Hematopoietic multipotent progenitor cell treated with erythropoietin and hydrocortisone succinate and interleukin-3 and kit ligand, for 8 days (in vitro differentiated cells): ENCODE data around the gene SSTR5.

Experiments used
- DNase-seq: peaks from one replicate; pipeline ENCODE4 v3.0.0-alpha.2; 2015

SSTR5 gene

GRCh38 chr16:1093284-1094123 is 21.0 kb downstream of the SSTR5 start:
- DNase-seq, result peak; percentile 2

DNA sequence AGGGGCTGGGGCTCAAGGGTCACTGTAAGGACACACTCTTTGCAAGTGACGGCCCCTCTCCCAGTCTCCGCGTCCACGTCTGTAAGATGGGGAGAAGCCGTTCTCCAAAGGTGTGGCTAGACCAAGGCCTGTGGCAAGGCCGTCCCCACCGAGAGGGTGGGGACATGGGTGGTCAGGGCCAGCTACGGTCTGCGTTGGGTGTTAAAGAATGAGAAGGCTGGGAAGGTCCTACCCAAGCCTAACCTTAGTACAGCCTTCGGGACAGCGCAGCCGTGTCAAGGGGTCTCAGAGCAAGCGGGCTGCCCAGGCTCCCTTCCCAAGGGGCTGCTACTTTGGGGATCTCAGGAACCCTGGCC is 21.6 kb downstream of the SSTR5 start:
- DNase-seq, result no peak

- no peak for DNase-seq
Observed at GRCh38 chr16:1094601-1095449, 22.3 kb downstream of the SSTR5 start.

- no peak for DNase-seq
Observed at GRCh38 chr16:1095450-1096168, 23.1 kb downstream of the SSTR5 start.

GRCh38 chr16:1096169-1097082 is 23.9 kb downstream of the SSTR5 start, which contains the start of gene C1QTNF8:
Gene C1QTNF8, minus strand, starts transcription at chr16:1096244. Its CDS starts 1,322 bp downstream, at chr16:1094922.
- DNase-seq, result no peak

GRCh38 chr16:1097156-1097555 is 24.6 kb downstream of the SSTR5 start:
- DNase-seq, result no peak

DNA sequence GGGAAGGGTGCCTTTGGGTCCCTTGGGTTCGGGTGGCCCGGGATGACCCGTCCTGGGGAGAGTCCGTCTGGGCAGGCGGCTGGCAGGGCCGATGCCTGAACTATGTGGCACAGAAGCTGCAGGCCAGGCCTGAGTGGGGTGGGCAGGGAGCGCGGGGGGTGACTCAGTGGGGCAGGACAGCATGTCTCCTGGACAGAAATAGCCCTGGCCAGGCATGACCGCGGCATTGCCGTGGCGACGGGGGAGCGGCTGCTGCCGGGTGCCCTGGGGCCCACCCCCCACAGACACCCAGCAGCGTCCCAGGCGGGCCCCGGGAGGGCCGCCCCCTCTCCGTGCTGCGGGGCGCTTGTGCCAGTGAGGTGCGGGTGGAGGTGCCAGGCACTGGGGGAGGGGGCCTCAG is 25.3 kb downstream of the SSTR5 start:
- no peak for DNase-seq

DNA sequence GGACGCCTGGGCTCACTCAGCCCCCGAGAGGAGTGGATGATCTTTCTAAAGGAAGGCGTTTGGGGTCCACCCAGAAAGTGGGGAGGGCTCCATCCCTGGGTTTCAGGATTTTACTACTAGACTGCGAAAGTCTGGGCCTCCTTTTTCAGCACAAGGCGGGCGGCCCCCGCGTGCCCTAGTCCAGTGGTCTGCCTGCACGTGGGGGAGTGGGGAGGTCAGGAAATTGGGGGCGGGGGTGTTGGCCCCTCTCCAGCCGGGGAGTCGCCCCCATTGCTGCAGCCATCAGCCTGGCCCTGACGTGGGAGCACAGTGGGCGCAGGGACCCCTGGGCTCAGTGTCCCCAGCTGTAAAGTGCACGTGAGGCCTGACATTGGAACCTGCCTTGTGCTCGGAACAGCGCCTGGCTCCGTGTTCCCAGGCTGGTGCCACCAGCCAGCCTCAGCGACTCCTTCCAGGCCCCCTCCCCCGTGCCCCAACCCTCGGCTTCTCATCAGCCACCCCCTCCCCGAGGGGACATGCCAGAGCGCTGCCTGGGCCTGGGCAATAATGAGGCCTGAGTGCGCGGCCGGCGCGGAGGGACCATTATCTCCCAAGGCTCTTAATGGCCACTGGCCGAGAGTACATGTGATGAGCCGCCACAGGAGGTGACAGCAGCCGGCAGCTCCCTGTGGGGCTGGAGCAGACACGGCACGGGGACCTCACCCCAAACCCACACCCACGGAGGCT is 25.9 kb downstream of the SSTR5 start:
- DNase-seq, result no peak

GRCh38 chr16:1099189-1100083 is 26.9 kb downstream of the SSTR5 start:
- DNase-seq, result no peak

- no peak for DNase-seq
Observed at GRCh38 chr16:1100084-1100800, 27.7 kb downstream of the SSTR5 start.

DNA sequence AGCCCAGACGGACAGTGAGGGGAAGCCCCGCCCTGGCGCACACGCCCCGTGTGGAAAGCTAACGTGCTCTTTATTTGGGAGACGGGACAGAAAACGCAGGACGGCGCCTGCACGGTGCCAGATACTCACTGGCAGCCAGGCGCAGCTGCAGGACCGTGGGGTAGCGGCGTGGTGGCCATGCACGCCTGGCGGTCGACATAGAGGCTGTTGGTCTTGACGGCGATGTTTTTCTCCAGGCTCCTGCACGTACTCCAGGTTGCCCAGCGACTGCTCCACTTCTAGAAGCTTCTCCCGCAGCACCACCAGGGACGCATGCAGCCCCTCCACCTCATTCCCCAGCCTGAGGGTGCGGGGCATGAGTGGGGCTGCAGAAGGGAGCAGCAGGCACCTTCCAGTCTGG is 28.6 kb downstream of the SSTR5 start:
- no peak for DNase-seq

- DNase-seq, result no peak
Observed at GRCh38 chr16:1101573-1102332, 29.2 kb downstream of the SSTR5 start.

DNA sequence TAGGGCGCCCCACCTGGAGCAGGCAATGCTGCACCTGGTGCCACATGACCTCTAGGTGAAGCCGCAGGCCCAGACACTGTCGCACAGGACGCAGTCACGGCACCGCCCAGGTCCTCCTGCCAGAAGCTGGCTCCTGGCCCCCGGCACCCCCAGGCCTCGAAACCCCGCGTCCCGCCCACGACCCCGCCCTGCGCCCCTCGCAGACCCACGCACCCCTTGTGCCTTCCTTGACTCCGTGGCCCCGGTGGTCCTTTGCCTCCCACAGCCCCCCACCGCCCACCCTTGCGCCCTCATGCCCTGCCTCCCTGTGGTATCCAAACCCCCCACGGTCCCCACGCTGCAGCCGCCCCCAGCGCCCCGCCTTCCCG is 29.8 kb downstream of the SSTR5 start:
- no peak for DNase-seq

DNA sequence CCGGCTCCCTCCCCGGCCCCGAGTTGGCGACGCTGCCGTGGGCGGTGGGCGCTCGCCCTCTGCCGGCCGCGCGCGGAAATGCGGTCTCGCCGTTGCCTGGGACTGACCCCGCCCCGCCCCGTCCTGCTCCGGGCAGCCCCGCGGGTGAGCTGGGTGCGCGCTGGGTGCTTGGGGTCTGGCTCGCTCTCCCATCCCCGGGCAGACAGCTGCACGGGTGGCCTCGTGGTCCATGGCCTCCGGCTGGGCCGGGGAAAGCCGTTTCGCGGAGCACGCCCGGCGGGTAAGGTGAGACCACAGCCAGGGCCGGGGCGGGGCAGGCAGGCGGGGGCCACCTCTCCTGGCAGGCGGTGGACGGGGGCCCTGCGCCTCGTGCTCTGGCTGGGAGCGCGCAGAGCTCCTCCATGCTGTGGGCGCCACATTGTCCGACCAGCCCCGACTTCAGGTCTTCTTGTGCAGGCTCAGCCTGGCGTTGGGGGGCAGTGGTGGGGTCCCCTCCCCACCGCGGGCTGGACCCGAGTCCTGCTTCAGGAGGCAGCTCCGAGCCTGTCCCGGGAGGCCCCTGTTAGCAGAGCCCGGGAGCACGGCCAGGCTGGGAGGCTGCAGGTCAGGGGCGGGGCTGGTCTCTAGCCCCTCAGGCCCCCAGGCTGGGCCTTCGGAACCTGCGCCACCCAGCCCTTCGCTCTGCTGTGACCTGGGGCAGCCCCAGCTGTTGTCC is 30.5 kb downstream of the SSTR5 start:
- DNase-seq, result peak; percentile 24

GRCh38 chr16:1103636-1103980 is 31.1 kb downstream of the SSTR5 start:
- DNase-seq, result no peak

- peak; percentile 53 for DNase-seq
Observed at GRCh38 chr16:1105888-1106620, 33.5 kb downstream of the SSTR5 start.

GRCh38 chr16:1106659-1107058 is 34.1 kb downstream of the SSTR5 start:
- DNase-seq, result no peak

DNA sequence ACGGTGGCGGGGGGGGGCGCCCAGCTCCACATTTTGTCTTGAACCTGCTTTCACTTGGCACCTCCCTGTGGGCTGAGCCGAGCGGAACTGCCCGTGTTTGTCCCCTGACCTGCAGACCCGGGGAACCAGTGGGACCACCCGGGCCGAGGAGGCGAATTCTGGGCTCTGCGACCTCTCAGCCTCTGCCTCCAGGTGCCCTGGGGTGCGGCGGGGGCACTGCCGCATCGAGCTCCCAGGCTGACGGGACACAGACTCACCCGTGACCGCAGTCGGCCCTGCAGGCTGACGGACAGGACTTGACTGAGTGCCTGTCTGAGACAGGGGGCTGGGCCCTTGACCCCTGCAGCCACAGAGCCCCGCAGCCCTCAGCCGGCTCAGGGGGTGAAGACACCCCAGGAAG is 34.6 kb downstream of the SSTR5 start:
- no peak for DNase-seq
